CD4-positive, alpha-beta T cell (primary cell): ENCODE data around the gene ZDHHC1. TPM values are rescaled to one million over a fixed set of nuclear protein-coding genes. Genes with fewer than 3 reads are reported as not detected.

Experiments
- ATAC-seq: fragments of 200-7000 bp; cut with Tn5 transposase; one replicate; pipeline ENCODE4 v1.10.0; 2022; ENCODE audit warnings: mild to moderate bottlenecking; ENCODE audit not compliant: poor library complexity
- CTCF ChIA-PET: fragments of 350-600 bp; sonication (Branson Sonifier 250); formaldehyde crosslinking; loops from one replicate; lab custom pipeline; 2021; ENCODE audit warnings: antibody characterized with exemption, inconsistent platforms; lab: Charles Lee
- POLR2A ChIA-PET: fragments of 350-600 bp; sonication (Branson Sonifier 250); formaldehyde crosslinking; loops from one replicate; lab custom pipeline; 2021; ENCODE audit warnings: antibody characterized with exemption, inconsistent platforms; lab: Charles Lee
- DNase-seq, 14 experiments: peaks; one replicate each; pipeline ENCODE4 v3.0.0-alpha.2; 2013 to 2020; ENCODE audit warnings: mixed read lengths in 2 of 14
- H3K27ac ChIP-seq, 2 donors: one replicate each; pipeline versions ENCODE4 v1.5.1 to v1.7.0; 2013; ENCODE audit warnings: low read length in 2 of 2, low read depth in 1 of 2, mild to moderate bottlenecking in 1 of 2
- H3K27me3 ChIP-seq, 2 experiments: 1 replicate in 1 of 2; 2 replicates in 1 of 2; pipeline versions ENCODE4 v1.6.1 to v1.7.0; 2013; ENCODE audit warnings: low read length in 2 of 2, control low read depth in 1 of 2, mild to moderate bottlenecking in 1 of 2, moderate library complexity in 1 of 2; ENCODE audit not compliant: insufficient read depth in 2 of 2, control insufficient read depth in 1 of 2
- H3K36me3 ChIP-seq: one replicate; pipeline ENCODE4 v1.6.1; 2013; ENCODE audit warnings: low read length, control low read depth; ENCODE audit not compliant: insufficient read depth
- H3K4me1 ChIP-seq: one replicate; pipeline ENCODE4 v1.6.1; 2013; ENCODE audit warnings: low read length, control low read depth; ENCODE audit not compliant: insufficient read depth
- H3K4me3 ChIP-seq: one replicate; pipeline ENCODE4 v1.5.1; 2013; ENCODE audit warnings: mild to moderate bottlenecking, low read length, moderate library complexity
- H3K9me3 ChIP-seq, 2 experiments: 1 replicate in 1 of 2; 2 replicates in 1 of 2; pipeline versions ENCODE4 v1.6.1 to v1.7.0; 2013; ENCODE audit warnings: low read length in 2 of 2, mild to moderate bottlenecking in 2 of 2, control low read depth in 1 of 2, moderate library complexity in 1 of 2; ENCODE audit not compliant: control insufficient read depth in 1 of 2, insufficient read depth in 1 of 2
- H3K27ac Mint-ChIP-seq: one replicate; pipeline ENCODE4 v1.8.0; 2020; ENCODE audit warnings: mixed read lengths
- H3K27me3 Mint-ChIP-seq: one replicate; pipeline ENCODE4 v1.8.0; 2021; ENCODE audit warnings: mixed read lengths
- H3K36me3 Mint-ChIP-seq: one replicate; pipeline ENCODE4 v1.8.0; 2021; ENCODE audit warnings: low read depth, mixed read lengths
- H3K4me1 Mint-ChIP-seq: one replicate; pipeline ENCODE4 v1.8.0; 2021; ENCODE audit warnings: low read depth, mixed read lengths
- H3K4me3 Mint-ChIP-seq: one replicate; pipeline ENCODE4 v1.8.0; 2020; ENCODE audit warnings: mild to moderate bottlenecking, mixed read lengths
- H3K9me3 Mint-ChIP-seq: one replicate; pipeline ENCODE4 v1.8.0; 2020; ENCODE audit warnings: mixed read lengths
- CTCF ChIP-seq: fragments of 200-600 bp; IDR thresholded peaks from one replicate; pipeline ENCODE4 v1.8.0; 2022; ENCODE audit warnings: antibody characterized with exemption, mild to moderate bottlenecking
- intact Hi-C, 2 experiments: fragments of 100-400 bp; cut with DNase I in 1 of 2; cut with micrococcal nuclease in 1 of 2; formaldehyde crosslinking; loops; one replicate each; pipeline versions ENCODE4 v1.15.1 to v1.9.0; 2023 to 2025; cut with DNase I, micrococcal nuclease
- total RNA-seq, 174 experiments: library from RNA in 2 of 174; stranded (reverse) in 2 of 174; gene quantifications; one replicate each; pipeline ENCODE4 v1.2.3 and lab custom pipeline; 2021 to 2026

Gene ZDHHC1
- total RNA-seq, 2 experiments from 2014 or later, result 0.22 TPM; not detected in 1

- no peak for DNase-seq
- Histone ChIP-seq H3K27me3 (peaks cover 19 to 29% of the 10 kb centered on the region in 2 experiments), H3K4me3 (no peak overlapping the region), H3K27ac (no peak overlapping the region), H3K9me3 (peaks cover 0 to 6% of the 10 kb centered on the region in 2 experiments), H3K36me3 (no peaks in the 10 kb centered on the region), H3K4me1 (peaks cover 6% of the 10 kb centered on the region)
- Mint-ChIP-seq H3K4me3 (no peak overlapping the region), H3K27me3 (peaks cover 42% of the 10 kb centered on the region), H3K4me1 (no peaks in the 10 kb centered on the region), H3K36me3 (no peaks in the 10 kb centered on the region), H3K9me3 (no peaks in the 10 kb centered on the region), H3K27ac (no peak overlapping the region)
- no peak for ATAC-seq
- CTCF ChIA-PET, result no interaction called here
- POLR2A ChIA-PET, result no interaction called here
- TF ChIP-seq CTCF, result no peak
- intact Hi-C loops, result no loop called here
Observed at GRCh38 chr16:67423611-67424260, 7.5 kb upstream of the ZDHHC1 start.

- no peaks in the 10 kb centered on the region for H3K4me1 Mint-ChIP-seq
- H3K27ac ChIP-seq, result no peak overlapping the region
- peaks cover 1% of the 10 kb centered on the region for H3K4me1 ChIP-seq
- no peak for ATAC-seq
- H3K36me3 Mint-ChIP-seq, result no peaks in the 10 kb centered on the region
- ChIA-PET CTCF (no interaction called here), POLR2A (no interaction called here)
- peaks cover 12 to 23% of the 10 kb centered on the region in 2 experiments for H3K27me3 ChIP-seq
- no peak overlapping the region for H3K4me3 Mint-ChIP-seq
- H3K9me3 Mint-ChIP-seq, result no peaks in the 10 kb centered on the region
- no peaks in the 10 kb centered on the region for H3K36me3 ChIP-seq
- H3K27ac Mint-ChIP-seq, result no peak overlapping the region
- DNase-seq, result no peak
- peaks cover 40% of the 10 kb centered on the region for H3K27me3 Mint-ChIP-seq
- H3K9me3 ChIP-seq, result no peaks in the 10 kb centered on the region
- H3K4me3 ChIP-seq, result no peak overlapping the region
- TF ChIP-seq CTCF, result no peak
- intact Hi-C loops, result no loop called here
Observed at GRCh38 chr16:67423015-67423414, 6.7 kb upstream of the ZDHHC1 start.

GRCh38 chr16:67421030-67421429 is 4.8 kb upstream of the ZDHHC1 start:
- Mint-ChIP-seq H3K27ac (no peak overlapping the region), H3K27me3 (peaks cover 42% of the 10 kb centered on the region), H3K4me3 (no peak overlapping the region), H3K4me1 (peaks cover 4% of the 10 kb centered on the region), H3K36me3 (no peaks in the 10 kb centered on the region), H3K9me3 (no peaks in the 10 kb centered on the region)
- TF ChIP-seq CTCF, result no peak
- Histone ChIP-seq H3K27ac (no peak overlapping the region), H3K27me3 (peaks cover 23 to 26% of the 10 kb centered on the region in 2 experiments), H3K4me3 (no peak overlapping the region), H3K4me1 (peaks cover 6% of the 10 kb centered on the region), H3K36me3 (no peaks in the 10 kb centered on the region), H3K9me3 (no peaks in the 10 kb centered on the region)
- CTCF ChIA-PET, result interaction anchor here (0.6 kb wide), 1 partner anchor 60 kb away, joined by 3 read pairs; no protein-coding TSS in a partner anchor
- POLR2A ChIA-PET, result no interaction called here
- no peak for ATAC-seq
- no peak for DNase-seq
- intact Hi-C loops, result no loop called here
